Testis (tissue), 2 donors: Measurements from ENCODE around the gene TUBGCP3.

Experiments
- POLR2A ChIP-seq: fragments of 450-650 bp; IDR thresholded peaks from one replicate; pipeline ENCODE4 v1.6.1; 2017; ENCODE audit warnings: antibody characterized with exemption, mild to moderate bottlenecking, moderate library complexity
- TF ChIP-seq, protein P1 (sequence below), 3 experiments: fragments of 450-650 bp in 2 of 3; fragments of 200-600 bp in 1 of 3; sonication (generic) in 1 of 3; IDR thresholded peaks; one replicate each; pipeline ENCODE4 v1.5.1; 2016 to 2019; ENCODE audit warnings: antibody characterized with exemption in 3 of 3, mild to moderate bottlenecking in 2 of 3, moderate library complexity in 1 of 3

DNA sequence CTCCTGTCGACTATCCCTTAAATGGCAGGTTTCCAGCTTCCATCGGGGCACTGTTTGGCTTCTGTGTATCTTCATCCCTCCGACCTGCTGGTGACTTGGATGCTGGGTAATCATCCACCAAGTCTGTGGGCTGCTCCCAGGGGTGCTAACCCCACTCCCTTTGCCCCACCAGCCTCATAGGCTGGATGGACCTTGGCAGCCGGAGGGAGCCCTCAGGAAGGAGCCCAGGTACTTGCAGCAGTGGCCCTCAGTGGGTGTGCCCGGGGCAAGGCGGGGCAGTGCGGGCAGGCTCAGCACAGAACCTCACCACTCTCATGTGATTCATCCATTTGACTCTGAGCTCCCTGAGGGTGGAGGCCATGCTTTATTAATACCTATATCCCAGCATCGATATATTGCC lies 27.4 kb upstream of the TUBGCP3 start:
- TF ChIP-seq, protein P1, sequence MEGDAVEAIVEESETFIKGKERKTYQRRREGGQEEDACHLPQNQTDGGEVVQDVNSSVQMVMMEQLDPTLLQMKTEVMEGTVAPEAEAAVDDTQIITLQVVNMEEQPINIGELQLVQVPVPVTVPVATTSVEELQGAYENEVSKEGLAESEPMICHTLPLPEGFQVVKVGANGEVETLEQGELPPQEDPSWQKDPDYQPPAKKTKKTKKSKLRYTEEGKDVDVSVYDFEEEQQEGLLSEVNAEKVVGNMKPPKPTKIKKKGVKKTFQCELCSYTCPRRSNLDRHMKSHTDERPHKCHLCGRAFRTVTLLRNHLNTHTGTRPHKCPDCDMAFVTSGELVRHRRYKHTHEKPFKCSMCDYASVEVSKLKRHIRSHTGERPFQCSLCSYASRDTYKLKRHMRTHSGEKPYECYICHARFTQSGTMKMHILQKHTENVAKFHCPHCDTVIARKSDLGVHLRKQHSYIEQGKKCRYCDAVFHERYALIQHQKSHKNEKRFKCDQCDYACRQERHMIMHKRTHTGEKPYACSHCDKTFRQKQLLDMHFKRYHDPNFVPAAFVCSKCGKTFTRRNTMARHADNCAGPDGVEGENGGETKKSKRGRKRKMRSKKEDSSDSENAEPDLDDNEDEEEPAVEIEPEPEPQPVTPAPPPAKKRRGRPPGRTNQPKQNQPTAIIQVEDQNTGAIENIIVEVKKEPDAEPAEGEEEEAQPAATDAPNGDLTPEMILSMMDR (IDR thresholded peaks at IDR 0.05) = no peak
- TF ChIP-seq POLR2A = no peak
